Activated B cell treated with CpG ODN at 0.5 μM for 24 hours (primary cell): ENCODE data around the gene B3GNT9. TPM values are rescaled to one million over a fixed set of nuclear protein-coding genes. Genes with fewer than 3 reads are reported as not detected.
"Not testable (repeated sequence)": the region's sequence is repeated elsewhere in the genome, so short reads cannot be mapped to it uniquely, and the experiment has no call there.

Experiments
- ATAC-seq: fragments of 200-7000 bp; cut with Tn5 transposase; one replicate; pipeline ENCODE4 v1.10.0; 2021; ENCODE audit warnings: low read depth, mild to moderate bottlenecking, moderate library complexity
- CTCF ChIA-PET: fragments of 350-600 bp; sonication (Branson Sonifier 250); formaldehyde crosslinking; loops from one replicate; lab custom pipeline; 2021; ENCODE audit warnings: antibody characterized with exemption; lab: Charles Lee
- POLR2A ChIA-PET: fragments of 350-600 bp; sonication (Branson Sonifier 250); formaldehyde crosslinking; loops from one replicate; lab custom pipeline; 2021; ENCODE audit warnings: antibody characterized with exemption; lab: Charles Lee
- DNase-seq: peaks from one replicate; pipeline ENCODE4 v3.0.0; 2022
- H3K27ac Mint-ChIP-seq: one replicate; pipeline ENCODE4 v1.8.0; 2020; ENCODE audit warnings: mixed read lengths
- H3K27me3 Mint-ChIP-seq: one replicate; pipeline ENCODE4 v1.8.0; 2021; ENCODE audit warnings: mixed read lengths
- H3K36me3 Mint-ChIP-seq: one replicate; pipeline ENCODE4 v1.8.0; 2021; ENCODE audit warnings: low read depth, mixed read lengths
- H3K4me1 Mint-ChIP-seq: one replicate; pipeline ENCODE4 v1.8.0; 2021; ENCODE audit warnings: mixed read lengths
- H3K4me3 Mint-ChIP-seq: one replicate; pipeline ENCODE4 v1.8.0; 2020; ENCODE audit warnings: mild to moderate bottlenecking, mixed read lengths
- H3K9me3 Mint-ChIP-seq: one replicate; pipeline ENCODE4 v1.8.0; 2020; ENCODE audit warnings: mixed read lengths
- CTCF ChIP-seq: fragments of 200-600 bp; IDR thresholded peaks from one replicate; pipeline ENCODE4 v1.8.0; 2022; ENCODE audit warnings: antibody characterized with exemption, mild to moderate bottlenecking
- intact Hi-C: fragments of 100-400 bp; cut with micrococcal nuclease; formaldehyde crosslinking; loops from one replicate; pipeline ENCODE4 v1.15.1; 2024
- total RNA-seq: library from RNA; stranded (reverse); gene quantifications from 2 replicates; pipeline ENCODE4 v1.2.3, GENCODE V29; 2022

B3GNT9 gene
- total RNA-seq, 1 donor from 2014 or later = 0.93 TPM

- POLR2A ChIA-PET = no interaction called here
- DNase-seq = no peak
- H3K36me3 Mint-ChIP-seq = peaks cover 62% of the 10 kb centered on the region
Measured at GRCh38 chr16:67128417-67128816, 22.4 kb downstream of the B3GNT9 start.

GRCh38 chr16:67122799-67123198 lies 28.0 kb downstream of the B3GNT9 start:
- CTCF ChIA-PET, H3K9me3 Mint-ChIP-seq, POLR2A ChIA-PET, intact Hi-C loops, H3K27ac Mint-ChIP-seq, H3K4me1 Mint-ChIP-seq, H3K4me3 Mint-ChIP-seq, H3K27me3 Mint-ChIP-seq, ATAC-seq, DNase-seq: not testable (repeated sequence)
- peaks cover 62% of the 10 kb centered on the region for H3K36me3 Mint-ChIP-seq

More at GRCh38 chr16:67128417-67128816, 22.4 kb downstream of the B3GNT9 start:
- Mint-ChIP-seq H3K4me3 (no peak overlapping the region), H3K27ac (no peak overlapping the region), H3K4me1 (no peaks in the 10 kb centered on the region), H3K9me3 (no peaks in the 10 kb centered on the region), H3K27me3 (no peaks in the 10 kb centered on the region)
- CTCF ChIA-PET = no interaction called here
- intact Hi-C loops = no loop called here
- ATAC-seq = no peak
- no peak for TF ChIP-seq CTCF

GRCh38 chr16:67120025-67120424 lies 30.8 kb downstream of the B3GNT9 start:
- H3K9me3 Mint-ChIP-seq = no peaks in the 10 kb centered on the region
- CTCF ChIA-PET = interaction anchor here (1.0 kb wide), 1 partner anchor 35 kb away, joined by 3 read pairs; no protein-coding TSS in a partner anchor
- POLR2A ChIA-PET = no interaction called here
- DNase-seq (no peak), ATAC-seq (no peak)
- no peak overlapping the region for H3K27ac Mint-ChIP-seq
- H3K4me1 Mint-ChIP-seq = no peaks in the 10 kb centered on the region
- no peak for TF ChIP-seq CTCF
- H3K4me3 Mint-ChIP-seq = no peak overlapping the region
- peaks cover 55% of the 10 kb centered on the region for H3K36me3 Mint-ChIP-seq
- H3K27me3 Mint-ChIP-seq = no peaks in the 10 kb centered on the region
- intact Hi-C loops = no loop called here

- no peak overlapping the region for H3K27ac Mint-ChIP-seq
- CTCF ChIA-PET = no interaction called here
- TF ChIP-seq CTCF = no peak
- peaks cover 2% of the 10 kb centered on the region for H3K4me1 Mint-ChIP-seq
- no peak overlapping the region for H3K4me3 Mint-ChIP-seq
- intact Hi-C loops = no loop called here
- ATAC-seq (no peak), DNase-seq (no peak)
- POLR2A ChIA-PET = interaction anchor here (0.7 kb wide), 1 partner anchor 522 kb away, joined by 8 read pairs; no protein-coding TSS in a partner anchor
- no peaks in the 10 kb centered on the region for H3K27me3 Mint-ChIP-seq
- no peaks in the 10 kb centered on the region for H3K9me3 Mint-ChIP-seq
- peaks cover 43% of the 10 kb centered on the region for H3K36me3 Mint-ChIP-seq
Measured at GRCh38 chr16:67117716-67118115, 33.1 kb downstream of the B3GNT9 start.

GRCh38 chr16:67116388-67117311 lies 34.1 kb downstream of the B3GNT9 start:
- intact Hi-C loops = no loop called here
- POLR2A ChIA-PET = interaction anchor here (0.6 kb wide), 1 partner anchor 67 kb away, joined by 4 read pairs; no protein-coding TSS in a partner anchor
- CTCF ChIA-PET = interaction anchor here (0.6 kb wide), 1 partner anchor 34 kb away, joined by 3 read pairs; no protein-coding TSS in a partner anchor
- DNase-seq (no peak), ATAC-seq (no peak)
- Mint-ChIP-seq H3K27me3 (no peaks in the 10 kb centered on the region), H3K4me1 (peaks cover 6% of the 10 kb centered on the region), H3K9me3 (no peaks in the 10 kb centered on the region), H3K4me3 (no peak overlapping the region), H3K36me3 (peaks cover 36% of the 10 kb centered on the region), H3K27ac (no peak overlapping the region)
- no peak for TF ChIP-seq CTCF
